GM21526 (cell line): ENCODE measurements around the gene BMAL2.

Experiments
- ATAC-seq: cut with Tn5 transposase; IDR thresholded peaks from one replicate; pipeline ENCODE4 v1.9.1; 2021; ENCODE audit warnings: moderate library complexity; ENCODE audit not compliant: unreplicated experiment, low FRiP score

BMAL2 gene

GRCh38 chr12:27351476-27351875, 18.8 kb downstream of the BMAL2 start:
- no peak for ATAC-seq

GRCh38 chr12:27355486-27355885, 22.9 kb downstream of the BMAL2 start:
- no peak for ATAC-seq

GRCh38 chr12:27355979-27356378, 23.3 kb downstream of the BMAL2 start:
- no peak for ATAC-seq

- ATAC-seq = no peak
These were observed 27.1 kb downstream of the BMAL2 start for GRCh38 chr12:27359578-27360340.

- no peak for ATAC-seq
These were observed 28.7 kb downstream of the BMAL2 start for GRCh38 chr12:27361372-27361771.

- ATAC-seq = no peak
These were observed 34.0 kb downstream of the BMAL2 start for GRCh38 chr12:27366621-27367020.

- no peak for ATAC-seq
These were observed 34.4 kb downstream of the BMAL2 start for GRCh38 chr12:27367078-27367477.

- no peak for ATAC-seq
These were observed 49.6 kb downstream of the BMAL2 start for GRCh38 chr12:27382171-27382795.
